Measurements from ENCODE around the gene APEH.
A peak's percentile ranks its signal among the peaks of the same experiment; 100 is the strongest.

APEH gene

GRCh38 chr3:49673715-49674496 lies at the start of gene APEH:
Gene APEH (plus strand): TSS chr3:49674351. CDS start chr3:49674402, 51 bp downstream.
- H3K27me3 ChIP-seq (replicated peaks): no peaks in the 10 kb centered on the region
- in situ Hi-C loops (cut with HindIII; ENCODE audit: low pct_ligation_motif_present, low sequenced_read_pairs): loop anchor here (25.0 kb wide), 1 partner anchor 112 kb away; the partner anchor contains the start of gene BSN

DNA sequence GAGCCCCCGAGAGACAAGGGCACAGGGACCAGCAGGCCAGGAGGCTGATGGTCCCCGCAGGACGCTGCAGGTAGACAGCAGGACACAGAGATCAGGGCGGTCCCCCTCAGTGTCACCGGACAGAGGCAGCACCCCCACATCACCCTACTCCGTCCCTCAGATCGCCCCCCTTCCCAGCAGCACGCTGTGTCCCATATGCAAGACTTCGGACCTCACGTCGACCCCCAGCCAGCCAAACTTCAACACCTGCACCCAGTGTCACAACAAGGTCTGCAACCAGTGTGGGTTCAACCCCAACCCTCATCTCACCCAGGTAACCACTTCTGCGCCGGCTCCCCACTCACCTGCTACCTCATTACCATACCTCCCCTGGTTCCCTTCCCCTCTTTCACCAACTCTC lies 49.1 kb upstream of the APEH start:
- no peak overlapping the region for H3K27ac ChIP-seq
- no peak for DNase-seq
- in situ Hi-C loops (cut with HindIII; ENCODE audit: low pct_ligation_motif_present, low sequenced_read_pairs): no loop called here
- H3K27me3 ChIP-seq (replicated peaks): no peaks in the 10 kb centered on the region
- no peak overlapping the region for H3K4me3 ChIP-seq (ENCODE audit: low read depth, low read length)
- TF ChIP-seq, protein P1, sequence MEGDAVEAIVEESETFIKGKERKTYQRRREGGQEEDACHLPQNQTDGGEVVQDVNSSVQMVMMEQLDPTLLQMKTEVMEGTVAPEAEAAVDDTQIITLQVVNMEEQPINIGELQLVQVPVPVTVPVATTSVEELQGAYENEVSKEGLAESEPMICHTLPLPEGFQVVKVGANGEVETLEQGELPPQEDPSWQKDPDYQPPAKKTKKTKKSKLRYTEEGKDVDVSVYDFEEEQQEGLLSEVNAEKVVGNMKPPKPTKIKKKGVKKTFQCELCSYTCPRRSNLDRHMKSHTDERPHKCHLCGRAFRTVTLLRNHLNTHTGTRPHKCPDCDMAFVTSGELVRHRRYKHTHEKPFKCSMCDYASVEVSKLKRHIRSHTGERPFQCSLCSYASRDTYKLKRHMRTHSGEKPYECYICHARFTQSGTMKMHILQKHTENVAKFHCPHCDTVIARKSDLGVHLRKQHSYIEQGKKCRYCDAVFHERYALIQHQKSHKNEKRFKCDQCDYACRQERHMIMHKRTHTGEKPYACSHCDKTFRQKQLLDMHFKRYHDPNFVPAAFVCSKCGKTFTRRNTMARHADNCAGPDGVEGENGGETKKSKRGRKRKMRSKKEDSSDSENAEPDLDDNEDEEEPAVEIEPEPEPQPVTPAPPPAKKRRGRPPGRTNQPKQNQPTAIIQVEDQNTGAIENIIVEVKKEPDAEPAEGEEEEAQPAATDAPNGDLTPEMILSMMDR (IDR thresholded peaks at IDR 0.05; ENCODE audit: low read depth, low read length, missing control alignments): no peak
- H3K36me3 ChIP-seq (replicated peaks): no peaks in the 10 kb centered on the region

More at GRCh38 chr3:49673715-49674496, at the start of gene APEH:
- peak within 1 kb of the TSS; percentile 75 for H3K27ac ChIP-seq
- peak; percentile 96 for DNase-seq
- H3K4me3 ChIP-seq (ENCODE audit: low read depth, low read length): peak within 1 kb of the TSS; percentile 76
- H3K36me3 ChIP-seq (replicated peaks): peaks cover 22% of the 10 kb centered on the region
- TF ChIP-seq, protein P1 (IDR thresholded peaks at IDR 0.05; ENCODE audit: low read depth, low read length, missing control alignments): no peak

- Histone ChIP-seq H3K36me3 (replicated peaks) (no peaks in the 10 kb centered on the region), H3K27ac (no peak overlapping the region), H3K27me3 (replicated peaks) (no peaks in the 10 kb centered on the region), H3K4me3 (ENCODE audit: low read depth, low read length) (no peak overlapping the region)
- in situ Hi-C loops (cut with HindIII; ENCODE audit: low pct_ligation_motif_present, low sequenced_read_pairs): no loop called here
- TF ChIP-seq, protein P1 (IDR thresholded peaks at IDR 0.05; ENCODE audit: low read depth, low read length, missing control alignments): no peak
- DNase-seq: no peak
Observed at GRCh38 chr3:49626101-49626581, 48.0 kb upstream of the APEH start.

- H3K4me3 ChIP-seq (ENCODE audit: low read depth, low read length): no peak overlapping the region
- in situ Hi-C loops (cut with HindIII; ENCODE audit: low pct_ligation_motif_present, low sequenced_read_pairs): no loop called here
- H3K36me3 ChIP-seq (replicated peaks): no peaks in the 10 kb centered on the region
- DNase-seq: no peak
- H3K27ac ChIP-seq: no peak overlapping the region
- TF ChIP-seq, protein P1 (IDR thresholded peaks at IDR 0.05; ENCODE audit: low read depth, low read length, missing control alignments): no peak
- no peaks in the 10 kb centered on the region for H3K27me3 ChIP-seq (replicated peaks)
Observed at GRCh38 chr3:49626796-49627195, 47.4 kb upstream of the APEH start.

GRCh38 chr3:49627634-49628033 lies 46.5 kb upstream of the APEH start:
- Histone ChIP-seq H3K4me3 (ENCODE audit: low read depth, low read length) (no peak overlapping the region), H3K36me3 (replicated peaks) (no peaks in the 10 kb centered on the region), H3K27ac (no peak overlapping the region), H3K27me3 (replicated peaks) (no peaks in the 10 kb centered on the region)
- DNase-seq: no peak
- in situ Hi-C loops (cut with HindIII; ENCODE audit: low pct_ligation_motif_present, low sequenced_read_pairs): no loop called here
- TF ChIP-seq, protein P1 (IDR thresholded peaks at IDR 0.05; ENCODE audit: low read depth, low read length, missing control alignments): no peak
